Myocyte (in vitro differentiated cells): ENCODE data around the gene MICU2. TPM values are rescaled to one million over a fixed set of nuclear protein-coding genes. Genes with fewer than 3 reads are reported as not detected.

Experiments
- DNase-seq: peaks from one replicate; pipeline ENCODE4 v3.0.0-alpha.2; 2012; ENCODE audit warnings: low read depth
- polyA plus RNA-seq: library from polyadenylated mRNA; unstranded; fragments of >200 nt; gene quantifications from one replicate; pipeline ENCODE4 v1.2.1, GENCODE V29; 2012; ENCODE audit warnings: missing spikeins
- total RNA-seq: library from RNA; depleted of rRNA; stranded (reverse); fragments of >200 nt; gene quantifications from 2 replicates; pipeline ENCODE4 v1.2.3, GENCODE V29; 2014

The MICU2 gene, protein sequence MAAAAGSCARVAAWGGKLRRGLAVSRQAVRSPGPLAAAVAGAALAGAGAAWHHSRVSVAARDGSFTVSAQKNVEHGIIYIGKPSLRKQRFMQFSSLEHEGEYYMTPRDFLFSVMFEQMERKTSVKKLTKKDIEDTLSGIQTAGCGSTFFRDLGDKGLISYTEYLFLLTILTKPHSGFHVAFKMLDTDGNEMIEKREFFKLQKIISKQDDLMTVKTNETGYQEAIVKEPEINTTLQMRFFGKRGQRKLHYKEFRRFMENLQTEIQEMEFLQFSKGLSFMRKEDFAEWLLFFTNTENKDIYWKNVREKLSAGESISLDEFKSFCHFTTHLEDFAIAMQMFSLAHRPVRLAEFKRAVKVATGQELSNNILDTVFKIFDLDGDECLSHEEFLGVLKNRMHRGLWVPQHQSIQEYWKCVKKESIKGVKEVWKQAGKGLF
- total RNA-seq, result 160 and 188 TPM in 2 replicates
- 28.2 TPM for polyA plus RNA-seq

GRCh38 chr13:21603531-21604448 is at the start of gene MICU2:
TSS of gene MICU2 (minus strand) at chr13:21604170. CDS start at chr13:21604148, 22 bp downstream.
- peak; percentile 96 for DNase-seq

GRCh38 chr13:21641629-21642028 is 37.7 kb upstream of the MICU2 start:
- no peak for DNase-seq

DNA sequence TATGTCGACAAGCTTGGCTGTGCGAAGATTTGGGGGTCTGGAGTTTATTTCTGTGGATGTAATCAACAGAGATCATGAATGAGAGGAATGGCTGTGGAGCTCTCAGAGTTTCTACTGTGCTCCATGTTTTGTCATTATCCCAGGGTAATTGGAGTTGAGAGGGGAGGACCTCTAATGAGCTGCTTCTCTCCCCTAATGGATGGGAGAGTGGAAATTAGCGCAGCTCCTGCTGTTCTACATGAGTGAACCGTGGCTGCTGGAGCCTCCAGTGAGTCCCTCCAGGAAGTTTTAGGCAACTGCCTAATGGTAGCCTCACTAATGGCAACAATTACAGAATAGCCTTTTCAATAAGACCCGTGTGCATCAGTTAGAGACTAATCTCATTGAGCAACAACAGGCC is 35.6 kb upstream of the MICU2 start:
- DNase-seq, result no peak

- DNase-seq, result peak; percentile 60
Observed at GRCh38 chr13:21638319-21639282, 34.6 kb upstream of the MICU2 start.

GRCh38 chr13:21637296-21637695 is 33.3 kb upstream of the MICU2 start:
- DNase-seq, result peak; percentile 41

DNA sequence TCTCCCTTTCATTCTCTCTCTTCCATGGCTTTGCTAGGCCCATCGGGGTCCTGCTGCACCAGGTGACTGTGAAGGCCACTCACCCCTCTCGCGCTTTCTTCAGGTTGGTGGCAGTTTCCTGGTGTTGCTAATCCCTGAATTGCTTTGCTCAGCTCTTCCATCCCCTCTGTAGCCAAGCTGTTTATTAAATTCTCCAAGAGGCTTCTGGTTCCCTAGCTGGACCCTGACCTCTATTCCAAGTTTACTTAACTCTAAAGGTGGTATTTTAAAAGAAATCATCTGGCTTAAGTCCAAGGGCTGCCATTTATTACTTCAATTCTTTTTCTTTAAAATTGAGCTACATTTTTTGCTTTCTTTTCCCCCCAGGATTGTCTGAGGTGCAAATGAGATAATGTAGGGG is 32.7 kb upstream of the MICU2 start:
- no peak for DNase-seq

GRCh38 chr13:21632196-21632595 is 28.2 kb upstream of the MICU2 start:
- DNase-seq, result no peak

- DNase-seq, result peak; percentile 38
Observed at GRCh38 chr13:21625366-21625765, 21.4 kb upstream of the MICU2 start.

DNA sequence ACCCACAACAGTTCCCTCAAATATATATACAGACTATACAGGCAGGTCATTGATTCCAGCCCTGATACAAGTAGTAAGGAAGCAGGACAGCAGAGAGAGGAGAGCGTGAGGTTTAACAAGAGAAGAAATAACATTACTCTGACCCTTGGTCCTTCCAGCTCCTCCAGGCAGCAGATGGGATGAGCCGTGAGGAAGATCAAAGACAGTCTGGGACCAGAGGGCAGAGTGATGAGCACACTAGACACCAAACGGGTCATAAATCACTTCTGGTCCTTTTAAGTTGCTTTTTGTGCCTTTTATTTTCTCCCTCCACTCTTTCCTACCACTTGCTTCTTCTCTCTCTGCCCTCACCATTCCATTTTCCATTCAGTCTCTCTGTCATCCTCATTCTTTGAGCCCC is 16.9 kb upstream of the MICU2 start:
- DNase-seq, result no peak

GRCh38 chr13:21619633-21620220 is 15.8 kb upstream of the MICU2 start:
- no peak for DNase-seq

- no peak for DNase-seq
Observed at GRCh38 chr13:21616880-21617279, 12.9 kb upstream of the MICU2 start.

- no peak for DNase-seq
Observed at GRCh38 chr13:21616205-21616866, 12.4 kb upstream of the MICU2 start.

DNA sequence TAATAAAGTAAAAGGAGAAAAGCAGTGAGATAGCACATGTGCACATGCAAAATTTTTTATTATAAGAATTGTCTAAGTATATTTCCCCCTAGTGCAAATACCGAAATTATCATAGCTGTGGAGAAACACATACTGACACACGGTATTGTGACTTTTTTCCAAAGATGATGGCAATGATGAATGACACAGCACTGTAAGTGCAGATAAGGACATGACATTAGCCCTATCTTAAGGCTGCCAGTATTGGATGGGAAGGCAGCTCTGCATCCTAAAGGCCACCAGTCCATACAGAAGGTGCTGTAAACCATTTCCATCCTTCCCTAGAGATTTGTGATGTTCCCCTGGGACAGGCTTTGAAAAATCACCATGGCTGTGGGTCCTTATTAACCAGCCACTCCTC is 11.5 kb upstream of the MICU2 start:
- no peak for DNase-seq

- DNase-seq, result peak; percentile 25
Observed at GRCh38 chr13:21613791-21614190, 9.8 kb upstream of the MICU2 start.

DNA sequence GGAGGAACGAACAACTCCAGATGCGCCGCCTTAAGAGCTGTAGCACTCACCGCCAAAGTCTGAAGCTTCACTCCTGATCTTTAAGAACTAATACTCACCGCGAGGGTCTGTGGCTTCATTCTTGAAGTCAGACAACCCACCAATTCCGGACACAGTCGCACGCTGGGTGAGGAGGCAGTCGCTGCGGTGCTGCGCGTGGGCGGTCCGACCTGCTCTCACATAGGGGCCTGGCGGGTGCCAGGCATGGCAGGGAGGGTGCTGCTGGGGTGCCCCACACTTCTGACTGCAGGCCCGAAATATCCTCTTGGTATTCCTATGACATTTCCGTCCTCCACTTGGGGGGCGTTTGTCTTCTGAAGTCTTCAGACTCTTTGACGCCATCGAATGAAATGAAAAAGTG is 7.4 kb upstream of the MICU2 start:
- DNase-seq, result no peak

GRCh38 chr13:21610687-21611086 is 6.7 kb upstream of the MICU2 start:
- no peak for DNase-seq

DNA sequence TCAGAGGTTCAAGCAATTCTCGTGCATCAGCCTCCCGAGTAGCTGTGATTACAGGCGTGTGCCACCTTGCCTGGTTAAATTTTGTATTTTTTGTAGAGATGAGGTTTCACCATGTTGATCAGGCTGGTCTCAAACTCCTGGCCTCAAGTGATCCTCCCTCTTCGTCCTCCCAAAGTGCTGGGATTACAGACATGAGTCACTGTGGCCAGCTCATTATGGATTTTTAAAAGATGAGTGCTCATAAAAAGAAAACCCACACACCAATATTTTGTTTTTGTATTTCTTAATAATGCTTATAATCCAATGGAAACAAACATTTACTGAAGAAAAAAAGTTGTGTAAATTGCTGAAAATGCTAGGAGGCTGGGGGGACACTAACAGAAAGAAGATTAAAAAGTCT is 5.0 kb upstream of the MICU2 start:
- no peak for DNase-seq

DNA sequence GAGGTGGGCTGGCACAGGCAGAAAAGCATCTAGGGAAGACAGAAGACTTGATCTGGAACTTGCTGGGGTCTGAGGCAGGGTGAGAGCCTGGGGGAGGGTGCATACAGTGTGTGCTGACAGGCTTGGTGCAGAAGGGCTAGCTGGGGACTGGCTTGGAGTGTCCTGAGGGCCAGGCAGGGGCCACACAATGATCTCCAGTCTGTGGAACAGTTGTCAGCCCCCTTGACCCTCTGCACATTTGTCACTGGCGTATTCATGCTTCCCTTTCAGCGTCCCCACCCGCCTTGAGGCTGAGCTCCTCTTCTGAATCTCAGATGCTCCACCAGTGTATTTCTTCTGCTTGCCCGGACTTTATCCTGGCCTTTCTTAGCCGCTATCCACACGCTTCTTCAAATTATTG is 2.8 kb upstream of the MICU2 start:
- DNase-seq, result peak; percentile 68

- peak; percentile 61 for DNase-seq
Observed at GRCh38 chr13:21606251-21606650, 2.3 kb upstream of the MICU2 start.

DNA sequence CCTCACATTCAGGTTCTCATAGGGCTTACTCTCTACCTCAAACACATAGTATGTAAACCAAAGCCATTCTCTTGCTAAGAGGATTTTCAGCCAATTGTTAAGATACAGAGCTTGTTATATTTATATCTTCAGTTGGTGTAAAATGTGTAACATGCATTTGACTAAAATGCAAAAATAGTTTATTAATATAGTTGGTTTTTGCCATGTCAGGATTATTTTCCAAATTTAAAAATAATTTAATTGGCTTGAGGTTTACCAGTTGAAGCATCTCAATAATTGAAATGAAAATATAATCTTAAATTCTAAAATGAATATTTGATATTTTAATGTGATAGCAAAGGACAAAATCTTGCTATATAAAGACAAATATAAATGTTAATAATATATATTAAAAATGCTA is 7.2 kb downstream of the MICU2 start:
- DNase-seq, result no peak
